ENCODE measurements around the gene PRM2. TPM values are rescaled to one million over a fixed set of nuclear protein-coding genes. Genes with fewer than 3 reads are reported as not detected.

PRM2 gene
- total and polyA plus RNA-seq, 2 of the 8 experiments (the other 6 are each of a cell fraction or from before 2014, with no cell fraction given): not detected

- no peak overlapping the region for H2BK120ac ChIP-seq (replicated peaks; ENCODE audit: low read depth, low read length)
- H3K36me3 ChIP-seq (ENCODE audit: control insufficient read depth in 2 of 4, insufficient read depth in 4 of 4, low read length in 3 of 4): peaks cover 0 to 8% (median 5%) of the 10 kb centered on the region in 4 experiments; a peak in 5 of 8 replicates
- H3K79me2 ChIP-seq (ENCODE audit: control insufficient read depth in 1 of 2, insufficient read depth in 2 of 2, low read length in 2 of 2): peaks cover 0 to 28% of the 10 kb centered on the region in 2 experiments; a peak in 2 of 4 replicates
- H3K14ac ChIP-seq (ENCODE audit: insufficient read length): no peak overlapping the region
- POLR2A ChIA-PET (ENCODE audit: partially characterized antibody): interaction anchor here (0.7 to 4.6 kb wide), 62 partner anchors 9 to 309 kb away, joined by 3 to 32 read pairs (median 4); partner anchors contain the start of gene TNP2
- no peak overlapping the region for H2BK20ac ChIP-seq (ENCODE audit: low read length)
- no peak overlapping the region for H3K27ac ChIP-seq (ENCODE audit: low read depth, low read length)
- no peak overlapping the region for H2AFZ ChIP-seq (ENCODE audit: low read length)
- H4K91ac ChIP-seq (replicated peaks; ENCODE audit: insufficient read length, low read length): no peak overlapping the region
- H3K4ac ChIP-seq (replicated peaks; ENCODE audit: insufficient read length, low read depth, low read length): no peak overlapping the region
- no peaks in the 10 kb centered on the region for H3K9me3 ChIP-seq (ENCODE audit: insufficient read depth in 2 of 2, low read depth in 1 of 2, low read length in 1 of 2)
- no peak for DNase-seq (ENCODE audit: low read depth in 1 of 2, low spot score in 2 of 2)
- CTCF ChIA-PET (ENCODE audit: partially characterized antibody): interaction anchor here (0.6 to 6.8 kb wide), 43 partner anchors 13 to 348 kb away, joined by 3 to 79 read pairs (median 4); partner anchors contain the start of genes PRM3 and TNP2
- H3K23ac ChIP-seq (ENCODE audit: insufficient read length): no peak overlapping the region
- peaks cover 15% of the 10 kb centered on the region for H3K23me2 ChIP-seq (ENCODE audit: low read depth, low read length)
- FAIRE-seq: no peak
- no peaks in the 10 kb centered on the region; a peak in 1 of 7 replicates for H3K27me3 ChIP-seq (replicated peaks in 1 of 4; ENCODE audit: control insufficient read depth in 3 of 4, extremely low read depth in 1 of 4, insufficient read depth in 3 of 4, low read length in 3 of 4)
- no peak overlapping the region for H2BK12ac ChIP-seq (ENCODE audit: low read depth, low read length)
- H2BK5ac ChIP-seq (ENCODE audit: low read depth, low read length): 0 out of 2 replicates have a peak overlapping the region, but pooled peaks have one; percentile 16
- peaks cover 11 to 22% of the 10 kb centered on the region in 2 experiments for H4K20me1 ChIP-seq (replicated peaks in 1 of 2; ENCODE audit: control insufficient read depth in 1 of 2, insufficient read depth in 2 of 2, low read length in 2 of 2)
- peak overlapping the region; percentile 31 for H4K5ac ChIP-seq (ENCODE audit: insufficient read length, low read depth, low read length)
- peaks cover 0 to 19% (median 8%) of the 10 kb centered on the region in 4 experiments; a peak in 5 of 7 replicates for H3K4me1 ChIP-seq (replicated peaks in 1 of 4; ENCODE audit: control insufficient read depth in 3 of 4, insufficient read depth in 4 of 4, low read length in 3 of 4)
- H3K9ac ChIP-seq (replicated peaks in 1 of 4; ENCODE audit: extremely low read depth in 1 of 4, low read depth in 3 of 4, low read length in 3 of 4): peak overlapping the region; percentile 23 to 83 (median 46); a peak in 6 of 7 replicates
- peak overlapping the region; percentile 82 to 86 for H3K4me2 ChIP-seq (ENCODE audit: insufficient read depth in 1 of 2, low read depth in 2 of 2, low read length in 2 of 2)
- H3K56ac ChIP-seq (replicated peaks; ENCODE audit: insufficient read length, low read depth, low read length): peak overlapping the region; percentile 39
- no peak overlapping the region for H2BK15ac ChIP-seq (ENCODE audit: low read length)
- H3K18ac ChIP-seq (ENCODE audit: extremely low read depth, low read length): peak overlapping the region; percentile 48; the same call in 1 of the 2 replicates
- WGBS, 2 experiments (ENCODE audit: extremely low coverage in 1 of 2, insufficient coverage in 1 of 2, insufficient read length in 1 of 2, insufficient replicate concordance in 2 of 2, low coverage in 1 of 2, low lambda C conversion rate in 2 of 2, missing lambda C conversion rate in 1 of 2): 2% methylated on average over 85 of the region's 105 CpGs; no CpG with 5 or more reads in 1 of the 2 experiments
- H2AK5ac ChIP-seq (ENCODE audit: low read depth, low read length): no peak overlapping the region
- H3K4me3 ChIP-seq (ENCODE audit: extremely low read depth in 1 of 4, insufficient read depth in 2 of 4, low read depth in 3 of 4, low read length in 4 of 4): peak overlapping the region; percentile 59 to 97 (median 74)
- peak overlapping the region; percentile 92 for H4K8ac ChIP-seq (ENCODE audit: extremely low read depth, insufficient read depth, low read length)
- H3K79me1 ChIP-seq (ENCODE audit: low read depth, low read length): peaks cover 4% of the 10 kb centered on the region; the same call in 1 of the 2 replicates
- TF ChIP-seq POLR2AphosphoS5 (IDR thresholded peaks at IDR 0.05; ENCODE audit: low read depth, low read length) (peak; percentile 37), KDM5A (IDR thresholded peaks at IDR 0.05; ENCODE audit: low read length) (no peak), FOSL1 (IDR thresholded peaks at IDR 0.05; ENCODE audit: insufficient read depth, low read depth, low read length) (no peak), KDM4A (IDR thresholded peaks at IDR 0.05; ENCODE audit: low read depth, low read length, severe bottlenecking) (peak; percentile 59), POLR2A (IDR thresholded peaks at IDR 0.05; ENCODE audit: control extremely low read depth in 1 of 2, low read depth in 2 of 2, low read length in 2 of 2) (no peak; a peak in 1 of 3 replicates), SIN3A (conservative IDR thresholded peaks at IDR 0.05 in 1 of 2, IDR thresholded peaks at IDR 0.05 in 1 of 2; ENCODE audit: low read depth in 1 of 2, low read length in 2 of 2) (0 out of 4 replicates have a peak, but pooled peaks of 1 of the 2 experiments have one; percentile 11), RBBP5 (IDR thresholded peaks at IDR 0.05; ENCODE audit: borderline replicate concordance, low read depth, low read length) (0 out of 2 replicates have a peak, but pooled peaks have one; percentile 30), E2F6 (IDR thresholded peaks at IDR 0.05) (0 out of 2 replicates have a peak, but pooled peaks have one; percentile 22), KDM1A (IDR thresholded peaks at IDR 0.05; ENCODE audit: borderline replicate concordance, low read length) (0 out of 2 replicates have a peak, but pooled peaks have one; percentile 36)
These were observed 21.2 kb downstream of the PRM2 start for GRCh38 chr16:11254913-11255736.

Data from H1 (cell line).